Stromal cell of bone marrow (primary cell): ENCODE results near the gene S100A7.

Source experiments
- DNase-seq: peaks from one replicate; pipeline ENCODE4 v3.0.0-alpha.2; 2012; ENCODE audit warnings: low read depth

Gene S100A7

DNA sequence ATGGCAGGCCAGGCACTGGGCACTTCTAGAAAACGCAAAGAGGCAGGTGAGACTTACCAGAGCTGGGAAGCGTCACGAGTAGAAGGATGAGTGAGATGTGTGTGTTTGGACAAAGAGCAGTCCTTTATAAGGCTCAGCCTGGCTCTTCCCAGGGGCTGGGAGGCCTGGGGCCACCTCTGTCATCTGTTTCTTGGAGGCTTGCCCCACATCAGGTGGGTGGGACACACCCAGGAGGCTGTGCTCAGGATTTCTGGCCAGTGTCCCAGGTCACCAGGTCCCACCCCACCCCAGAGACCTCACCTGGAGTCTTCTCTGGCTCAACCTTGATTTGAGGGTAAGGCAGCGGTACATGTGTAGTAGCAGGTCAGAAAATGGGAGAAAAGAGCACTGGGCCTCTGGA lies at the start of gene S100A7:
Gene S100A7 (minus strand): TSS at position 101 of the 400 bp plus-strand sequence. CDS start 1,638 bp downstream, outside the sequence.
- no peak for DNase-seq

DNA sequence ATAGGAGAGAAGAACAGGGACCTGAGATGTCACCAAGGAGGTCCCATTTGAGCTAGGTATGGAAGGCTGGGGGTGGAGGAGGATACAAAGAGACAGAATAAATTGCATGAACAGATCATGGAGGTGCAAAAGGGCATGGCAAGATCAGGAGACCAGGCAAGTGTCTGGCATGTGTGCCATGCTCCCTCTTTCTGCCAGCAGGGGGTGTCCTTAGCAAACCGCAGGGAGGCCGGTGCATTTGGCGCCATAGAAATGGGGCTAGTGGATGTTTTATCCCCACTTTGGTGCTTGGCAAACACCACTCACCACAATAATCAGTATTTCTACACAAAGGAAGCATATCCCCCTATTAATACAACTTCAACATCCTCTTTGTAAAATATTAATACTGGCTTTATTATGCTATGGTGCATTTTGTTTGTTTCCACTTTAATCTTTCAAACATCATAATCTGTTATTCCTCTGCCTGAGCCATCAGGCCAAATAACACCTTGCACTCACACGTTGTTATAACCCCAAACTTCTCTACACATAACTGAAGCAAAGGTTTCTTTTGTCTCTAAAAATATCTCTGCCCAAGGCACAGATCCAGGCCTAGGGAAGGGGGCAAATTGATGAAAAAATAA lies 49.4 kb upstream of the S100A7 start:
- no peak for DNase-seq

DNA sequence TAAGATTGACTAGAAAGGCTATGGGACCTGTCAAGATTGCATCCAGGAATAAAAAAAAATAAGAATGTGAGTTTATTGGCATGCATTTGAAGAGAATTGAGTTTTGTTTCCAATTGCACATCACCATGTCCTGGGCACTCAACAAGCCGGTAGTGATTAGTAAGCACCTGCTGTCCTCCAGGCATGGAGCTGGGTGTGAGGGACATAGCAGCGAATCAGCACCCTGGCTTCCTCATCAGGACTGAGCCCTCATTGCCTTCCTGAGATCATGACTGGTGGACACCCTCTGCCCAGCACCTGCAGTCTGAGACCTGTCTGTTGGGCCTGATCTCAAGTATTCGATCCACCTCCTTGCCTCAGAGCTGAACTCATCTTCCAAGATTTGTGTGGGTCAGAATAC lies 48.6 kb upstream of the S100A7 start:
- no peak for DNase-seq

DNA sequence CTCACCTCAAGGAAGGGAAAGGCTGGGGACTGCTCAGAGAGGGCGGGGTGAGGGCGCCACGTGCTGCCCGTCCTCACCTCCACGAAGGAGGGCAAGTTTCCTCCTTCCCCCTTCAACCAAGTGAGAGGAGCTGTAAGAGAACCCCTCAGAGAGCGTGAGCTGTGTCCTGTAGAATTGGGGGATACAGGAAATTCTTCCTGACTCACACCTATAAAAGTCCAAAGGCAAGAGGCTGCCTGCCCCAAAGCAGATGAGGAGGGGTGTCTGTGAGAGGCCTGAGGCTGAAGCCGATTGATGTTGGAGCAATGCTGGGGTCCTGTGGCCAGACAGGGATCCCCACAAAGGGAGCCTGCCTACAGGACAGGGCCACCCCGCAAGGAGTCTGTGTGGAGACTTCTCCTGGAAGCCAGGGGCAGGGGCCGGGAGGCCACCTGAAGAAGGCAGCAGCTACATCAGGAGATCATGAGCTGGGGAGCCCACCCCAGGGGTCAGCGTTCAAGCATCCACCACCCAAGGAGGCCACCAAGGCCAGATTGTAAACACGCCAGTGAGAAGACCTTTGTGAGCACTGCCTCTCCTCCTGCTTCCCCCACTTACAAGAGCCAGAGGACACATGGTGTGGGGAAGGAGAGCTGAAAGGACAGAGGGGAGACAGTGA lies 47.6 kb upstream of the S100A7 start:
- no peak for DNase-seq

DNA sequence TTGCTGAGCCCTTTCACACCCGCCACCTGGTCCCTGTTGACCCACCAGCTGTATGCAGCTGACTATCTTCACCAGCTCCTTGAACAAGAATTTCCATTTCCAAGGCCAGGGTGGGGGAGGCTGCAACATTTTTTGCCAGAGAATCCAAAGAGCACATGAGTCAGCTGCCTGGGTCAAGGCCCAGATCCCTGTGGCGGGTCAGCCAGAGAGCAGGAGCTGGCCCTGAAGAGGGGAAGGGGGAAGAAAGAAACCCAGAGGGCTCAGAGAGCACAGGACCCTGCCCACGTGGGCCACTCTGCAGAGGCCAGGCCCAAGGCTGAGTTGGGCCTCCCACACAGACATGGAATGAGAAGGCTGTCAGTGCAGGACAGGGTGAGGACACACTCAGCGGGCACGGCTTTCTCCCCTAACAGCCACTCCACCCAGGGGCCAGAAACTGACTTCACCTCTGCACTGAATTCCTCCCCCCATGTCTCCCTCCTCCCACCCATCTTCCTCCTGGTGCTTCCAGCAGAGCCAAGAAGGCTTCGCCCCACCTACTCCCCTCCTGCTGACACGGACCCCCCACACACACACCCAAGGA lies 46.5 kb upstream of the S100A7 start:
- DNase-seq: peak; percentile 92

DNA sequence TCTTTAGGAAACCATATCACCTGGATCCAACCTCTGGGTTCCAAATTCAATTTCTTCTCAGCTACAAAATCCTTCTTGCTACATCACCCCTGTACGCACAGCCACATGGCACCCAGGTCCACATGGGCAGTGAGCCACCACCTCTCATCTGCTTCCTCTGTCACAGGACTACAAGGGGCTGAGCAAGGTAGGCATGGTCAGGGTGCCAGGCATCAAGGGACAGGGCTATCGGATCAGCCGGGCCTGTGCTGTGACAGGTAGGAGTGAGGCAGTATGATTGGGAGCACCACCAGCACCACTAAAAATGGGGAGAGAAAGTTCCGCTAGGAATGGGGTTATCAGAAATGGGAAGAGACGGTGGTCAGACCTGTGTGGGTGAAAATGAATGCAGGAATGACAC lies 45.9 kb upstream of the S100A7 start:
- no peak for DNase-seq

DNA sequence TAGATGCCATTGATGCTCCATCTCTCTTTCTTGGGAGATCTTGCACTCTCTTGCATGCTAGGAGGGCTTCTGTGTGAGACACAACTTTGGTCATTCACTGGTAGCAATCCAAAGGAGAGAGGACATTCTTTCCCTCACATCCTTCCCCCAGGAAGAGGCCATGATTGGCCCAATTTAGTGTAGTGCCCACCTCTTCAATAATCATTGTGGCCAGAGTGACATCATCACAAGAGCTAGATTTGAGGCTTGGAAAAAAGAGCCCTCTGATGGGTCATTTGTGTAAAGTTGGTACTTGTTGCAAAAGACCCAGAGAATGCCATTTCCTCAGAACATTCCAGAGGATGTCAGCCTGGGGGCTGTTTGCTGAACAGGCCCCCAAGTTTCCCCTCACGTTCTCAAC lies 45.1 kb upstream of the S100A7 start:
- peak; percentile 10 for DNase-seq

DNA sequence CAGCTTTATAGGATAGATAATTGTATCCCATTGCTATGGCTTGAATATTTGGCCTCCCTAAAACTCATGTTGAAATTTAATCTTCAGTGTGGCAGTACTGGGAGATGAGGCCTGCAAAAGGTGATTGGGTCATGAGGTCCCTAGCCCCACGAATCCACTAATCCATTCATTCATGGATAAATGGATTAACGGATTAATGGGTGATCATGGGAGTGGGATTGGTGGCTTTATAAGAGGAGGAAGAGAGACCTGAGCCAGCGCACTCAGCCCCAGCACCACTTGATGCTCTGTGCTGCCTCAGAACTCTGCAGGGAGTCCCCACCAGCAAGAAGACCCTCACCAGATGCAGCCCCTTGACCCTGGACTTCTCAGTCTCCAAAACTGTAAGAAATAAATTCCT lies 43.3 kb upstream of the S100A7 start:
- no peak for DNase-seq

DNA sequence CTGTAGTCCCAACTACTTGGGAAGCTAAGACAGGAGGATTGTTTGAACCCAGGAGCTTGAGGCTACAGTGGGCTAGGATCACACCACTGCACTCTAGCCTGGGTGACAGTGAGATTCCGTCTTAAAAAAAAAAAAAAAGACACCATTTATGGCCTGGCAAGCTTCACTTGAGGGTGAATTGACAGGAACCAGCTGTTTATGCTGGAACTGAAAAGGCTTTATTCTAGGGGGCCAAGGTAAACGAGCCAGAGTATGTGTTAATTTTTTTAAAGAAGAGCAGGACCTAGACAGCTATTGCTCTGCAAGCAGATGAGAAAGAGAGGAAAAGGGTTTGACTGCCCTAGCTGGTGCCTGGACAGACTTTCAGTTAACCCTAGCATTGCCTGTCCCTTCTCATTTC lies 38.3 kb upstream of the S100A7 start:
- DNase-seq: no peak

DNA sequence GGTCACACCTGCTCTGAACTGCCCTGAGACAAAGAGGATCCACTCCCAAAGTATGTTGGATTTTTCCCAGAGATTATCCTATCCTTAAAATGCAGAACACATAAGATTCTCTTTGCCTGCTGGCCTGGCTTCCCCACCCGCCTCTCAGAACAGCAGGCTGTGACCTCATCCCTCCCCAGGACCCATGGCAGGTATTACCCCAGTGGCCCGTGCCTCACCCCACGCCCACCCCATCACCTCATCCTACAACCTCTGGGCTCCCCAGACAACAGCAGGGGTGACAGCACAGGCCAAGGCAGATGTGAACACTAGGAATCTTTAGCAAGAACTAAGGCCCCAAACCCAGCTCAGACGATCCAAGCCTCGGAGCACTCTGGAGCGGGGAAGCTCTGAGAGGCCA lies 35.1 kb upstream of the S100A7 start:
- DNase-seq: no peak

DNA sequence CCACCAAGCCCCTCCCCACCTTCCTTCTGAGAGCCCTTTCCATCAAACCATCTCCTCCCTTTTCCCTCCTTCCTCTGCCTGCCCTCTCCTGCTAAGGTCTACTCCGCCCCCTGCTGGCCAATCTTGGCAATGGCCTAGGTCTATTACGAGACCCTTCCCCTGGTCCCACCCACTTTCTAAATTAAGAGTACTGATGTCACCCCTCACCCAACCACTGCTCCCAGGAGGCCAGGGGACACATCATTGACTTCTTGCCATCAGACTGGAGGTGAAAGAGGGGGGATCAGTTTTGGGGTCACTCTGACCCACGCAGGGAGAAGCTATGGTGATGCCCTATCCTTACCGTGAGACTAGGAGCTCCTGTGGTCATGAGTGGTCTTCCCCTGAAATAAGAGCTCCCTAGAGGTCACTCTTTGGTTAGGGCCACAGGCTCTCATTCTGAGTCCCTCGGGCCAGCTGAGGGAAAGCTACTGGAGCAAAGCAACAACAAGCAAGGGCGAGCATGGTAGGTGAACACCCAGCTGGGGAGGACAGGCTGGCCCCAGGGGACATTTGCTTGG lies 34.6 kb upstream of the S100A7 start:
- peak; percentile 16 for DNase-seq

DNA sequence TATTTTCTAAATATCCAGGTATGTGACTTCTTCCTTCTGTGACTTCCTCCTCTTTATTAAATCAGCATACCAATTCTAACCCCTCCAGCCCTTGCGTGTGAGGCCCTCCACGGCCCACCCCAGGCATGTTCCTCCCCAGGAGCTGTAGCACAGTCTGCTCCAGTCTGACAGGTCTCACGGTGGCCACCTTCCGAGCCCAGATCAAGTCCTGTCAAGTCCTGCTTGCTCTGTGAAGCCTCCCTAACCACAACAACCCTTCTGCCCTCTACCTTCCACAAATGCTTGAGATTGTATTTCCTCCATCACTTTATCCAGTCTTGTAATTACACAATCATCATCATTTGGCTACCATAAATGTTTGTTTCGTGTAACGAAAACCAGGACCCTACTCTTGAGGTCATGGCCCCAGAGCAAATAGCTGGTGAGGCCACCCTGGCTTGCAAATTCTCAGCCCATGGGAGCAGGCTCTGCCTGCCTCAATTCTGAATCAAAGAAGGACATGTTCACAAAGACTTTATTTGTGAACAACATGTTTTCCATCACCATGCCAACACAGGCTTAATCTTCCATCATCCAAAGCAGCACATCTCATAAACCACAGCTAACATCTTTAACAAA lies 33.0 kb upstream of the S100A7 start:
- DNase-seq: no peak

DNA sequence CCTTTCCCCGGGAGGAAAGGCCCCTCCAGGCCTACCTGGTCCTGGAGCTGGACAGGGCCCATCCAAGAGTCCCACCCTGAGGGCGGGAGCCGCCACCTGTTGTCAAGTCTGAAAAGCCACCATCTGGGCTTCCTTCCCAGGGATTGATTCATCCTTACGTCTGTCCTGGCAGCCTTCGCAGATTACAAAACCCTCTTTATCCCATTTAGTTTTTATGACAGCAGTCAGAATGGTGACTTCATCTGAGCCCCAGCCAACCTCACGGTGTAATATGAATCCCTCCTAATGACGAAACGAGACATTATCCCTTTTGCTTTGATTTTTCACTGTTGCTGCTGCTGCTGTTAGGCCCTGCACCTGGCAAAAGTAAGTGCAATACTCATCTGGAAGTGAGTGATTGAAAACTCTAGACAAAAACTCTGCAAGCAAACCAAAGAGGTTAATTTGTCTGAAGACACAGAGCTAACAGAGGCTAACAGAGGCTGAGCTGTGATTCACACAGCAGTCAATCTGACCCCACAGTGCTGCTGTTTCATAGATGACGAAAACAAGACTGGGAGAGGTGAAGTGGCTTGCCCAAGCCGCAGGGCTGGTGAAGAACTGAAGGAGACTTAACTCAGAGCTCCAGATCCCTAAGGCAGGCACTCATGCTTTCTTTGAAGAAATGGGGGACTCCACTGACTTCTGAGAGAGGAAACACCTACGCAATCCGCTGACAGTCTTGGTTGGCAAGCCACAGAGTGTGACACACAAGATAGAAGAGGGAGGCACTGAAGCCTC lies 30.0 kb upstream of the S100A7 start:
- peak; percentile 94 for DNase-seq

DNA sequence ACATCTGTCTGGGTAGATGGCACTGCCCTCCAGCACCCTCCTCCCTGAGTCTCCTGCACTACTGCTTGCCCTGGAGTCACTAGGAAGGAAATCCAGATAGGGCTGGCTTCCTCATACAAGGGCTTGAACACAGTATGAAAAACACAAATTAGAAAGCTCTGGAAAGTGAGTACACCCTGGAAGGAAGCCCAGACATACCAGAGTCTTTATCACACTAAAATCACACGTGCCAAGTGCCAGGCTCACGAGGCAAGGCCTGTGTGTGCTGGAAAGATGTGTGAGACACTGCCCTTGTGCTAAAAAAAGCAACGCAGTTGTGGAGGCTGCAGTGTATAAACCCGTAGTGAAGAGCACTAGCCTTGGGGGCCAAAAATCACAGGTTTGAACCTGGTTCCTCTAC lies 28.3 kb upstream of the S100A7 start:
- peak; percentile 71 for DNase-seq

DNA sequence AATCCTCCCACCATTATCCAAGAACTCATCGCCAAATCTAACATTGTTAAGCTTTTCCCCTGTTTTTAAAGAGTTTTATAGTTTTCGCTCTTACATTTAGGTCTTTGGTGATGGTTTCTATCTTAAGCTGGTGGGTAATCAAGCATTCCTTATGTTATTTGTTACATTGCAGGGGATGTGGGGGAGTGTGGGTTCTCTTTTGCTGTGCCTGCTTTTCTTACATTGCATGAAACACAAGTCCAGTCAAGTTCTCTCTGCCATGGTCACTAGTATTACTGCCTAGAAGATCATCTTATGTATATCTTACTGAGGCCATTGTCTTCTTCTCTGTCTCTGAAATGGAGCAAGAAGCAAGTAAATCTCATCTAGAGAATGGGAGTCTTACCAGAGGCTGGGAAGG lies 27.3 kb upstream of the S100A7 start:
- no peak for DNase-seq

DNA sequence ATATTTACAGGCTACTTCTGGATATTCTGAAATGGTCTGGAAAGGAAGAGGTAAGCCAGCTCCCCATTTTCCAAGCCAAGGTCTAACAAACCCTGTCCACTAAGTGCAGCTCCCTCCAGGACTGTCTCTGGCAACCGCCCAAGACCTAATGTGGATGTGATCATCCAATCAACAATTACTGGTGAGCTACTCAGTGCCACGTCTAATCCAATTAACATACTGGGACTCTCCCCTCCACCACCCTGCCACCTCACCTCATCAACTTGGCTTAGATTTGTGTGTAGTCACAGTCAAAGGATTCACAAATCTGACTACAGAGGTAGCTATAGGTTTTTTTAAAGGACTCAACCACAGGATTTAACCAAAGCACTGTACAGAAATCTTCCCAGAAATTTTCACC lies 25.4 kb upstream of the S100A7 start:
- DNase-seq: no peak

DNA sequence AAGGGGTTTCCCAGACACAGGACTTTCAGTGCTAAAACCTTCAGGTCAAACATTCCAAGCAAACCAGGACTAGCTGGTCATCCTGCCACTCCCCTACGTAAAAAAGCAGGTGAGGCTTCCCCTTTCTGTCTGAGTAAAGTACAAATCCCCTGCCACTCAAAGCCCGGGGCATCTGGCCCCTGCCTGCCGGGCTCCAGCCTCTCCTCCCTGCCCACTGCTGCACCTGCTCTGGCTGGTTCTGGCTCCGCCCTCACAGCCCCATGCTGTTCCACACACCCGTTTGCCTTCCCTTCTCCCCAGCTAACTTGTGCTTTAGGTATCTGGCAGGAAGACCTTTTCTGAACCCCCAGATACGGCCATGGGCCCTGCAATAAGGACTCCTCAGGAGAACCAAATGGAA lies 23.3 kb upstream of the S100A7 start:
- no peak for DNase-seq

DNA sequence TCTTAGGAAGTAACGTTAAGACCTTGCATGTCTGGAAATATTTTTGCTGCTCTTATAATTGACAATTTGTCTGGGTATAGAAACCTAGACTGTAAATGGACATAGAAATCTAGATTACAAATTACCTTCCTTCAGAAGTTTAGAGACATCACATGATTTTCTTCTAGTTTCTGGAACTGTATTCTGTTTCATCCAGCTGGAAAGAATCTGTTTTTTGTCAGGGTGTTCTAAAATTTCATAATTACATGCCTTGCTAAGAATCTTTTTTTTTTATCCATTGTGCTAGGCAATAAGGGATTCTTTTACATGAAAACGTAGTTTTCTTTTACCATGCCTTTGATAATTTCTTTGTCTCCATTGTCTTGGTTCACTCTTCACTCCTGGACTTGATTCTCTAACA lies 20.7 kb upstream of the S100A7 start:
- DNase-seq: no peak

DNA sequence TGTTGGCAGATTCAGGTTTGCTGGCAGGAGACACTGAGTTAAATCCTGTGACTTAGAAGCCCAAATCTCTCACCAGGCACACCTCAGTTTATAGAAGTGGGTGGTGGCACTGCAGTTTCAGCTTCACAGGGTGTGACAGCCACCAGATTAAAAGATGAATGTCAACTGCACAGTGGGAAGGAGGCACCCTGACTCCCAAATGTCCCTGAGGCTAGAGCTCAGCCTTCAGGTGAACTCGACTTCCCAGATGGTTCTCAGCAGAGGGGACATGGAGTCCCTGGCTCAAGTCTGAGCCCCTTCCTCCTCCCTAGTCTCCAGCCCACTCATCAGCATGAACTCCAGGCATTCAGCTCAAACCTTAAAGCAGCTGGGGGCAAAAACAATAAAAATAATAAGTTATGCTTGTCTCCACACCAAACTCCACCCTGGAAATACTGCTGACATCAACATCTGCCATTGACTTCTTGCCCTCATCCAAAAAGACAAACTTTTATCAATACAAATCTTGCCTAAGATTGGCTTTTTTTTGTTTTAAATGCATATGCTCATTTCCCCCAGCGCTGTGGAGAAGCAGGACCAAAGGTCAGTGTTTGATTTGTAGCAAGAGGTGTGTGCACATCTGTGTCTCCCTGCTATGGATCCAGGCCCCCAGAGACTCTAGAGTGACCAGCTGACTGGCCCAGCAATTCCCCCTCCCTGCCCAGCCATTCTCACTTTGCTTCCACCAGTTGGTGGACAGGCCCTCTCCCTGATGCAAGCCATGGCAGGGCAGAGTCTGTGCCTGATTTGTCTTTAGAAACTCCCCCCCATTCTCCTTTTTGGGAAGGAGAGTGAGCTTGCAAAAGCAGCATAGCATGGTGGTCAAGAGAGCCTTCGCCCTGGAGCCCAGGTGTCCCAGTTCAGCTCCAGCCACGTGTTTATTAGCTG lies 18.5 kb upstream of the S100A7 start:
- no peak for DNase-seq

DNA sequence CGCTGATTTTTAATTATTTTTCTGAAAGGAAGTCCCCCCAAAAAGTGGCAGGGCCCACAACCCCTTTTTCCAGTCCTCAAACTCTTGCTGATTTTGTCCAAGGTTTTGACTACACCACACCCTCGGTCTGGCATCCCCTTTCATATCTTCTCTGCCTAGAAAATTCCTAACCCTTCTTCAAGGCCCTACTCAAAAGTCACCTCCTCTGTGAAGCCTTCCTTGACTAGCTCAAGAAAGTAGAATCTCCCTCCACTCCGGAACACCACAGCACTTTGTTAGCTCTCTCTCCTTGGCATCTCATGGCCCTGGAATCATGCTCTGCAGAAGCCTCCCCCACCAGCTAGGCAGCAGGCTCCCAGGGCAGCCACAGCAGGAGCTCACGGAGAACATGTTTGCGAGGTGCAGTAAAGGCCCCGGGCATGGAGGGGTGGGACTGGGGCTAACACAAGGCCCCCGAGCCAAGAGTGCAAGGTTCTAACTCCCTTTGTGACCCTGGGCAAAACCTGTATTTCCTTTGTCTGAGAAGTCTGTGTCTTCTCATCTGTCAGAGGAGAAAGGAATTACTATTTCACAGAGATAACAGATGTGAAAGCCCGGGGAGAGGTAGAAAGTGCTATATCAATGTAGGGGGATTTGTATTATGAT lies 17.7 kb upstream of the S100A7 start:
- DNase-seq: no peak
